Prostate gland (tissue), 2 donors: Measurements from ENCODE around the gene TSHZ3. TPM values are rescaled to one million over a fixed set of nuclear protein-coding genes. Genes with fewer than 3 reads are reported as not detected.

ENCODE experiments used
- DNase-seq: peaks from one replicate; pipeline ENCODE4 v3.0.0-alpha.2; 2019; ENCODE audit warnings: low spot score
- H3K27ac ChIP-seq, 2 donors: fragments of 200-600 bp; sonication (generic); 2 replicates each; pipeline ENCODE4 v1.5.1; 2017 to 2019
- H3K27me3 ChIP-seq: fragments of 200-600 bp; sonication (generic); replicated peaks from 2 replicates; pipeline ENCODE4 v1.5.1; 2019; ENCODE audit not compliant: insufficient read depth
- H3K36me3 ChIP-seq, 2 donors: fragments of 200-600 bp; sonication (generic); 1 replicate in 1 of 2; 2 replicates in 1 of 2; pipeline versions ENCODE4 v1.5.1 to v1.8.1; 2017 to 2019
- H3K4me1 ChIP-seq: fragments of 200-600 bp; sonication (generic); replicated peaks from 2 replicates; pipeline ENCODE4 v1.5.1; 2019
- H3K4me3 ChIP-seq, 2 donors: fragments of 200-600 bp; sonication (generic); 2 replicates each; pipeline ENCODE4 v1.5.1; 2017 to 2019
- H3K9me3 ChIP-seq: fragments of 200-600 bp; sonication (generic); 2 replicates; pipeline ENCODE4 v1.5.1; 2017
- POLR2A ChIP-seq: fragments of 450-650 bp; IDR thresholded peaks from one replicate; pipeline ENCODE4 v1.6.1; 2016; ENCODE audit warnings: antibody characterized with exemption, mild to moderate bottlenecking
- POLR2AphosphoS5 ChIP-seq: sonication (generic); formaldehyde crosslinking; IDR thresholded peaks from one replicate; pipeline ENCODE4 v1.6.1; 2017; ENCODE audit warnings: antibody characterized with exemption
- WGBS: methylation state at CpG from one replicate; pipeline ENCODE4 v1.1.5; 2018; 5-methylcytosine and 5-hydroxymethylcytosine counted together
- intact Hi-C: fragments of 100-400 bp; cut with DNase I; formaldehyde crosslinking; loops from one replicate; pipeline ENCODE4 v1.14.2; 2022
- total RNA-seq, 2 donors: library from RNA; depleted of rRNA; stranded (reverse); fragments of >200 nt; gene quantifications; one replicate each; pipeline ENCODE4 v1.1.0, GENCODE V29; 2016
- TF ChIP-seq, protein P1 (sequence below), 4 experiments: fragments of 200-600 bp in 2 of 4; fragments of 450-650 bp in 2 of 4; sonication (generic) in 2 of 4; IDR thresholded peaks; 1 replicate in 3 of 4; 2 replicates in 1 of 4; pipeline ENCODE4 v1.5.1; 2016 to 2019; ENCODE audit warnings: antibody characterized with exemption in 4 of 4, mild to moderate bottlenecking in 2 of 4, moderate library complexity in 2 of 4

Gene TSHZ3
- total RNA-seq, 2 donors from 2014 or later, result 10.4 to 18.4 TPM

DNA sequence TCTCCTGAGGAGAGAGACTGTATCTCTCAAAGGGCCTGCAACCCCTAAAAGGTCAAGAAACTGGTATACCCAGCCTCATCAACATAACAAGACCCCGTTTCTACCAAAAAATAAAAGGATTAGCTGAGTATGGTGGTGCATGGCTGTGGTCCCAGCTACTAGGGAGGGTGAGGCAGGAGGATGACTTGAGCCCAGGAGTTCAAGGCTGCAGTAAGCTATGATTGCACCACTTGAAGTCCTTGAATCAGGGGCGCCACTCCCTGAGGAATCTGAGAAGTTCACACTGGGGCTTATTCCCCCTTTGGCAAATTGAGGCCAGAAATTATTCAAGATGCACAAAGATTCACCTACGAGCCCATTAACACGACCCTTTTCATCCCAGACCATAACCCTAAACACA lies 83.0 kb downstream of the TSHZ3 start:
- Histone ChIP-seq H3K9me3 (no peaks in the 10 kb centered on the region), H3K27me3 (no peaks in the 10 kb centered on the region), H3K36me3 (no peaks in the 10 kb centered on the region), H3K4me1 (no peaks in the 10 kb centered on the region), H3K27ac (no peak overlapping the region), H3K4me3 (no peak overlapping the region)
- intact Hi-C loops, result no loop called here
- TF ChIP-seq, protein P1, sequence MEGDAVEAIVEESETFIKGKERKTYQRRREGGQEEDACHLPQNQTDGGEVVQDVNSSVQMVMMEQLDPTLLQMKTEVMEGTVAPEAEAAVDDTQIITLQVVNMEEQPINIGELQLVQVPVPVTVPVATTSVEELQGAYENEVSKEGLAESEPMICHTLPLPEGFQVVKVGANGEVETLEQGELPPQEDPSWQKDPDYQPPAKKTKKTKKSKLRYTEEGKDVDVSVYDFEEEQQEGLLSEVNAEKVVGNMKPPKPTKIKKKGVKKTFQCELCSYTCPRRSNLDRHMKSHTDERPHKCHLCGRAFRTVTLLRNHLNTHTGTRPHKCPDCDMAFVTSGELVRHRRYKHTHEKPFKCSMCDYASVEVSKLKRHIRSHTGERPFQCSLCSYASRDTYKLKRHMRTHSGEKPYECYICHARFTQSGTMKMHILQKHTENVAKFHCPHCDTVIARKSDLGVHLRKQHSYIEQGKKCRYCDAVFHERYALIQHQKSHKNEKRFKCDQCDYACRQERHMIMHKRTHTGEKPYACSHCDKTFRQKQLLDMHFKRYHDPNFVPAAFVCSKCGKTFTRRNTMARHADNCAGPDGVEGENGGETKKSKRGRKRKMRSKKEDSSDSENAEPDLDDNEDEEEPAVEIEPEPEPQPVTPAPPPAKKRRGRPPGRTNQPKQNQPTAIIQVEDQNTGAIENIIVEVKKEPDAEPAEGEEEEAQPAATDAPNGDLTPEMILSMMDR (IDR thresholded peaks at IDR 0.05), result no peak
- no peak for TF ChIP-seq POLR2A
- TF ChIP-seq POLR2AphosphoS5, result no peak
- 98% methylated on average over 4 of the region's 4 CpGs for WGBS
- DNase-seq, result no peak

DNA sequence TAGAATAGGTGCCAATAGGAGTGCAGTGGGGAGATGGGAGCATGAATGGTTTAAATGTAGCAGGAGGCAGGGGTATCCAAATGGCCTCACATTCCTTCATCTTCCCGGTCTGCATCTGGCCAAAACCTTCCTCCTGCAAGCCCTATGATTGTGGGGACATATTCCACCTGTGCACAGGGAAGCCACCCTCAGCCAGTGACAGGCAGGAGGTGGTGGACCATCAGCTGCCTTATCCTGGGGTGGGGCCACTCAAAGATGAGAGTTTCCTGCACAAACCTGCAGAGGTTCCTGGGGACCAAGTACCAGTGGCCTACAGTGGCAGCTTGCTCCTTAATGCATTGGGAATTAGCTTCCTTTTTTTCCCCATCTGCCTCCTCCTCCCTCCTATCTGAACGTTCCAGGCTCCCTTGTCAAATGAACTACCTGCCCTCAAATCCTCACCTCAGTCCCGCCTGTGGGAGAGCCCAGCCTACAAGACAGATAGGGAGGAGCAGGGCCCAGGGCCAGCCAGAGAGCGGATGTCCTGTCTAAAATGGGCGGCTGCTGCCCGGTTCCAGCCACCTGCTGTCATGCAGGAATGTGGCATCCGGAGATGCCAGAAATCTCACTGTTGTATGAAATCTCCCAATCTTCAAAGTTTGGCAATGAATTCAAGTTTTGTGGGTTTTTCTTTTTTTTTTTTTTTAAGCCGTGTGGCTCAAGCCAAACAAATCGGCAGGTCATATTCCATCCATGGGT lies 85.0 kb downstream of the TSHZ3 start:
- peak; percentile 74 for DNase-seq
- Histone ChIP-seq H3K4me3 (no peak overlapping the region), H3K27me3 (no peaks in the 10 kb centered on the region), H3K36me3 (no peaks in the 10 kb centered on the region), H3K4me1 (no peaks in the 10 kb centered on the region), H3K27ac (no peak overlapping the region), H3K9me3 (no peaks in the 10 kb centered on the region)
- intact Hi-C loops, result loop anchor here (5.0 kb wide), 1 partner anchor 63 kb away; no protein-coding TSS in a partner anchor
- WGBS, result 42% methylated on average over 9 of the region's 9 CpGs
- TF ChIP-seq, protein P1 (IDR thresholded peaks at IDR 0.05), result no peak
- TF ChIP-seq POLR2AphosphoS5 (peak; percentile 74), POLR2A (no peak)

DNA sequence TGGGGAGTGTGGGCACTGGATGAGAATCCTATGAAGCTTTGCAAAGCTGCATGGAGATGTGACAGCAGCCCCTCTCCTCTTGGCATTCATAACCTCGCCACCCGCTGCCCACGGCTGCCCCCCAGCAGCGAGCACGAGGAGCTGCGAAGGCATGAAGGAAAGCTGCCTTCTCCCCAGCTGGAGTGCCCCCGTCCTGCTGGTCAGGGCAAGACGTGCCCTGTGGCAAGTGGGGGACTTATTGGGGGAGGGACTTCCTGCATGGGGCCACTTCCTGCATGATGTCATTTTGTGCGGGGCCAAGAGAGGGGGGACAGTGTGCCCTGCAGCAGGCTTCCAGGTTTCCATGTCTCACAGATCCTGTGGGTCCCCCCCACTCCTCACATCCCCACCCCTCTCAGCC lies 85.9 kb downstream of the TSHZ3 start:
- TF ChIP-seq POLR2A (no peak), POLR2AphosphoS5 (no peak)
- TF ChIP-seq, protein P1 (IDR thresholded peaks at IDR 0.05), result no peak
- Histone ChIP-seq H3K36me3 (no peaks in the 10 kb centered on the region), H3K27me3 (no peaks in the 10 kb centered on the region), H3K9me3 (no peaks in the 10 kb centered on the region), H3K4me3 (no peak overlapping the region), H3K27ac (no peak overlapping the region), H3K4me1 (no peaks in the 10 kb centered on the region)
- intact Hi-C loops, result loop anchor here (5.0 kb wide), 1 partner anchor 64 kb away; no protein-coding TSS in a partner anchor
- DNase-seq, result no peak
- WGBS, result 88% methylated on average over 9 of the region's 9 CpGs

DNA sequence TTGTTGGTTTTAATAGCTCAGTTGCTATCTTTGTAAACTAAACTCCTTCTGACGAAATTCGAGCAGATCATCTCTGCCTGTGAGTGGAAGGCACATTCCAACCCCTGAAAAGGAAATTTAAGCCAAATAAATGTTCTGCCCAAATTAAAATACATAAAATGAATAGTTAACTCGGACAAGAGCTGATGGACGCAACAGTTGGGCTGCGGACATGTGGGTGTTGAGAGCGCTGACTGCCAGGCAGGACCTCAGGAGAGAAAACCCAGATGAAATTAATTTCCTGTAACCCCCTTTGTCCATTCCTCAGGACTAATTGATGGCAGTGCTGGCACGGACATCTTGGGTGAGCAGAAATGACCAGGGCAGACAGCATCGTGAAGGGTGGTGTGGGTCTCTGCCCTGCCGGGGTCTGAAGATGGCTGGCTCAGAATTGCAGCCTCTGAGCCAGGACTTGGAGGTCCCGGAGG lies 86.5 kb downstream of the TSHZ3 start:
- Histone ChIP-seq H3K4me3 (no peak overlapping the region), H3K36me3 (no peaks in the 10 kb centered on the region), H3K27ac (no peak overlapping the region), H3K9me3 (no peaks in the 10 kb centered on the region), H3K27me3 (no peaks in the 10 kb centered on the region), H3K4me1 (no peaks in the 10 kb centered on the region)
- WGBS, result 35% methylated on average over 10 of the region's 10 CpGs
- TF ChIP-seq, protein P1 (IDR thresholded peaks at IDR 0.05), result no peak
- TF ChIP-seq POLR2AphosphoS5 (no peak), POLR2A (no peak)
- intact Hi-C loops, result loop anchor here (5.0 kb wide), 1 partner anchor 65 kb away; no protein-coding TSS in a partner anchor
- no peak for DNase-seq
